ENCODE data around the gene FDX2. TPM values are rescaled to one million over a fixed set of nuclear protein-coding genes. Genes with fewer than 3 reads are reported as not detected.

FDX2 gene
- total and polyA plus RNA-seq, 2 of the 13 experiments (the other 11 are each of a cell fraction or from before 2014, with no cell fraction given): 21.0 to 24.7 TPM

- TF ChIP-seq, protein P1, sequence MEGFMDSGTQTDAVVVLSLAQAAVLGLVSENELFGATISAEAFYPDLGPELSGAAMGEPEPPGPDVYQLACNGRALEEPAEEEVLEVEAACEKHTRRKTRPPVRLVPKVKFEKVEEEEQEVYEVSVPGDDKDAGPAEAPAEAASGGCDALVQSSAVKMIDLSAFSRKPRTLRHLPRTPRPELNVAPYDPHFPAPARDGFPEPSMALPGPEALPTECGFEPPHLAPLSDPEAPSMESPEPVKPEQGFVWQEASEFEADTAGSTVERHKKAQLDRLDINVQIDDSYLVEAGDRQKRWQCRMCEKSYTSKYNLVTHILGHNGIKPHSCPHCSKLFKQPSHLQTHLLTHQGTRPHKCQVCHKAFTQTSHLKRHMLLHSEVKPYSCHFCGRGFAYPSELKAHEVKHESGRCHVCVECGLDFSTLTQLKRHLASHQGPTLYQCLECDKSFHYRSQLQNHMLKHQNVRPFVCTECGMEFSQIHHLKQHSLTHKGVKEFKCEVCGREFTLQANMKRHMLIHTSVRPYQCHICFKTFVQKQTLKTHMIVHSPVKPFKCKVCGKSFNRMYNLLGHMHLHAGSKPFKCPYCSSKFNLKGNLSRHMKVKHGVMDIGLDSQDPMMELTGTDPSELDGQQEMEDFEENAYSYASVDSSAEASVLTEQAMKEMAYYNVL (CRISPR knock-in tag; IDR thresholded peaks at IDR 0.05; ENCODE audit: borderline replicate concordance): no peak
- TF ChIP-seq ZNF570 (CRISPR knock-in tag; IDR thresholded peaks at IDR 0.05; ENCODE audit: borderline replicate concordance) (no peak), MAFG (CRISPR knock-in tag; IDR thresholded peaks at IDR 0.05) (no peak), IRF2 (CRISPR knock-in tag; IDR thresholded peaks at IDR 0.05) (no peak; the same call in 1 of the 2 replicates), SATB2 (CRISPR knock-in tag; IDR thresholded peaks at IDR 0.05) (no peak), NCOR1 (IDR thresholded peaks at IDR 0.05; ENCODE audit: borderline replicate concordance, low read length) (no peak), ZFP82 (CRISPR knock-in tag; IDR thresholded peaks at IDR 0.05; ENCODE audit: borderline replicate concordance) (no peak), ZFP1 (CRISPR knock-in tag; IDR thresholded peaks at IDR 0.05) (0 out of 2 replicates have a peak, but pooled peaks have one; percentile 64), ZNF776 (CRISPR knock-in tag; IDR thresholded peaks at IDR 0.05) (no peak; the same call in 1 of the 2 replicates), SYNCRIP (IDR thresholded peaks at IDR 0.05; ENCODE audit: insufficient read depth, low read depth, low read length) (no peak), ETV5 (CRISPR knock-in tag; IDR thresholded peaks at IDR 0.05; ENCODE audit: borderline replicate concordance) (no peak; the same call in 1 of the 2 replicates), TAF1 (CRISPR knock-in tag; IDR thresholded peaks at IDR 0.05) (peak; percentile 91), RFXAP (CRISPR knock-in tag; IDR thresholded peaks at IDR 0.05; ENCODE audit: borderline replicate concordance) (peak; percentile 63; the same call in 1 of the 2 replicates), NFE2 (CRISPR knock-in tag; IDR thresholded peaks at IDR 0.05) (no peak), MXI1 (IDR thresholded peaks at IDR 0.05; ENCODE audit: borderline replicate concordance, low read depth, low read length) (peak; percentile 73; the same call in 1 of the 3 replicates), CENPT (CRISPR knock-in tag; IDR thresholded peaks at IDR 0.05; ENCODE audit: low read depth) (no peak; the same call in 1 of the 2 replicates), NR2F2 (IDR thresholded peaks at IDR 0.05; ENCODE audit: borderline replicate concordance, low read depth) (no peak), CHCHD3 (CRISPR knock-in tag; IDR thresholded peaks at IDR 0.05) (no peak), SMARCE1 (IDR thresholded peaks at IDR 0.05; ENCODE audit: borderline replicate concordance) (no peak), ARID5B (CRISPR knock-in tag; IDR thresholded peaks at IDR 0.05) (peak; percentile 6; the same call in 1 of the 2 replicates), IRF9 (CRISPR knock-in tag; IDR thresholded peaks at IDR 0.05; ENCODE audit: borderline replicate concordance) (peak; percentile 50; the same call in 1 of the 2 replicates)
- TF ChIP-seq, protein P2, sequence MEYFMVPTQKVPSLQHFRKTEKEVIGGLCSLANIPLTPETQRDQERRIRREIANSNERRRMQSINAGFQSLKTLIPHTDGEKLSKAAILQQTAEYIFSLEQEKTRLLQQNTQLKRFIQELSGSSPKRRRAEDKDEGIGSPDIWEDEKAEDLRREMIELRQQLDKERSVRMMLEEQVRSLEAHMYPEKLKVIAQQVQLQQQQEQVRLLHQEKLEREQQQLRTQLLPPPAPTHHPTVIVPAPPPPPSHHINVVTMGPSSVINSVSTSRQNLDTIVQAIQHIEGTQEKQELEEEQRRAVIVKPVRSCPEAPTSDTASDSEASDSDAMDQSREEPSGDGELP (IDR thresholded peaks at IDR 0.05; ENCODE audit: borderline replicate concordance, low read depth): no peak
Observed at GRCh38 chr19:10332965-10333757, 17.3 kb upstream of the FDX2 start, which contains the start of gene RAVER1 (continued).
